A549 (cell line): ENCODE measurements around the gene KCNJ10.

Experiments used
- CTCF ChIP-seq: fragments of >200 bp; sonication (Bioruptor Twin); formaldehyde crosslinking; IDR thresholded peaks from 3 replicates; pipeline ENCODE4 v1.5.1; 2016
- MAX ChIP-seq: IDR thresholded peaks from 2 replicates; pipeline ENCODE4 v1.6.1; 2012
- USF2 ChIP-seq: fragments of 450-650 bp; IDR thresholded peaks from 2 replicates; pipeline ENCODE4 v1.6.1; 2014; ENCODE audit warnings: antibody characterized with exemption

GRCh38 chr1:160005070-160005469 lies 64.9 kb downstream of the KCNJ10 start:
- TF ChIP-seq CTCF: no peak
- no peak for TF ChIP-seq MAX
- no peak for TF ChIP-seq USF2
